GM12873 (cell line): Measurements from ENCODE around the gene CSRNP2.

Experiments
- TF ChIP-seq, protein P1 (sequence below): IDR thresholded peaks from 2 replicates; pipeline ENCODE4 v1.5.1; 2012; ENCODE audit warnings: low read depth, mild to moderate bottlenecking, moderate library complexity, low read length, control low read depth; ENCODE audit not compliant: insufficient read depth; ENCODE audit errors: missing control alignments

CSRNP2 gene

DNA sequence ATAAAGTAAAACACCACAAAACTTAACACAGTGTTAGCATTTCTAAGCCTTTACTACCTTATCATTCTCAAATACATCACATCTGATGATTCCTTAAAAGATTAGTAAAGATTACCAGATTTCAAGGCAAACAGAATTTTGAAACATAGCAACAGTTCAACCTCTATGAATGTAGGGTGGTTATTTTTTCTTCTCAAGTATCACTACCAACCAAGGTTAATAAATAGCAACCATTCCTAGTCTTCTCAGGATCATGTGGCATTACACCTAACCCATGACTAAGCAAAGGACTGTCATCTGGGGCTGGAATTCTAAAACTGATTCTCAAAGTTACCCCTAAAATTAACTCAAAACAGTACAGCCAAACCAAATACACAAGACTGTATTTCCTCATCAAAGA, 39.4 kb upstream of the CSRNP2 start:
- TF ChIP-seq, protein P1, sequence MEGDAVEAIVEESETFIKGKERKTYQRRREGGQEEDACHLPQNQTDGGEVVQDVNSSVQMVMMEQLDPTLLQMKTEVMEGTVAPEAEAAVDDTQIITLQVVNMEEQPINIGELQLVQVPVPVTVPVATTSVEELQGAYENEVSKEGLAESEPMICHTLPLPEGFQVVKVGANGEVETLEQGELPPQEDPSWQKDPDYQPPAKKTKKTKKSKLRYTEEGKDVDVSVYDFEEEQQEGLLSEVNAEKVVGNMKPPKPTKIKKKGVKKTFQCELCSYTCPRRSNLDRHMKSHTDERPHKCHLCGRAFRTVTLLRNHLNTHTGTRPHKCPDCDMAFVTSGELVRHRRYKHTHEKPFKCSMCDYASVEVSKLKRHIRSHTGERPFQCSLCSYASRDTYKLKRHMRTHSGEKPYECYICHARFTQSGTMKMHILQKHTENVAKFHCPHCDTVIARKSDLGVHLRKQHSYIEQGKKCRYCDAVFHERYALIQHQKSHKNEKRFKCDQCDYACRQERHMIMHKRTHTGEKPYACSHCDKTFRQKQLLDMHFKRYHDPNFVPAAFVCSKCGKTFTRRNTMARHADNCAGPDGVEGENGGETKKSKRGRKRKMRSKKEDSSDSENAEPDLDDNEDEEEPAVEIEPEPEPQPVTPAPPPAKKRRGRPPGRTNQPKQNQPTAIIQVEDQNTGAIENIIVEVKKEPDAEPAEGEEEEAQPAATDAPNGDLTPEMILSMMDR, result no peak

DNA sequence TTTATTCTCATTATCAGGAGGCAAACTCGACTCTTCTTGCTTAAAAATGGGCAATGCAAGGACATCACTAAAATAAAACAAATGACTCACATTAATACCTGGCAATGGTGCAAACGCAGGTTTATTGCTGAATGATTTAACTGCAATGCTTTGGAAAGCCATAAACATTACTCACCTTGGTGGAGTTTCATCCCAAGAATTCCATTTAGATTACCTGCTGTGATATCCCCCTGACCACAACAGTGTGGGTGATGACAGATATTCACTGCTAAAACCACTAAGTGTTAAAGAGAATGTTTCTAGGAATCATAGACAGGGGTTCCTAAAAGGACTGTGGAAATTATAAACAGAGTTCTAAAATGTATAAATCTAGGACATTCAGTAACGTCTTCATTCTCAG, 35.3 kb upstream of the CSRNP2 start:
- TF ChIP-seq, protein P1, result no peak

DNA sequence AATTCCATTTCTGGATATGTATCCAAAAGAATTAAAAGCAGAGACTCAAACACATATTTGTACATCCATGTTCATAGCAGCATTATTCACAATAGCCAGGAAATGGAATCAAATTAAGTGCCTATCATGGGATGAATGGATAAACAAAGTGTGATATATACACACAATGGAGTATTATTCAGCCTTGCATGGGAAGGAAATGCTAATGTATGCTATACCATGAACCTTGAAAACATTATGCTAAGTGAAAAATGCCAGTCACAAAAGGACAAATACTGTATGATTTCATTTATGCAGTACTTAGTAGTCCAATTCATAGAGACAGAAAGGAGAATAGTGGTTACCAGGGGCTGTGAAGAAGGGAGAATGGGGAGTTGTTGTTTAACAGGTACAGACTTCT, 32.1 kb upstream of the CSRNP2 start:
- TF ChIP-seq, protein P1, result no peak

DNA sequence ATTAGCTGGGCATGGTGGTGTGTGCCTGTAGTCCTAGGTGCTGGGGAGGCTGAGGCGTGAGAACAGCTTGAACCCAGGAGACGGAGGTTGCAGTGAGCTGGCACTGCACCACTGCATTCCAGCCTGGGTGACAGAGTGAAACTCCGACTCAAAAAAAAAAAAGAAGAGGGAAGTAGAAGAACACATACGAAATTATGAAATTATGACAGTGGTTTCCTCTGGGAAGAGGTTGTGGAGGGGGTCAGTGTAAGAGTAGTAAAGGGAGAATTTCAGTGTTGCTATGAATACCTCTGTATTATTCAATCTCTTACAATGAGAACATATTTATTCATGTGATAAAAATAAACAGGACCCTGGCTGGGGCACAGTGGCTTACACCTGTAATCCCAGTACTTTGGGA, 24.7 kb upstream of the CSRNP2 start:
- TF ChIP-seq, protein P1, result no peak

DNA sequence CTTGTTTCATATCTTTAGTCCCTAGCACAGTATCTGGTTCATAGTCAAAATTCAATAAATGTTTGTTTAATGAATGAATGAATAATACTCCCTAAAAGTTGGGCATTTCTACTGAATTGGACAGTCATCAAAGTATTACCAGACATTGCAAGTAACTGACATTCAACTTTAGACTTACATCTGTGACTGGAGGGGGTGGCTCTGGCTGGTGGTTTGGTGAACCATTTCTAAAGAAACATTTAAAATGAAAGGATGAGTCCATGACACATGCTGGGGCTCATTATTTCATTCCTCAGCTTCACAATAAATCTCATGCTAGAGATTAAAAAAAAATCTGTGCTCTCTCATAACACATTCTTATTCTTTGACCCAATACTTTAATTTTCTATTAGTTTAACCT, 20.6 kb upstream of the CSRNP2 start:
- TF ChIP-seq, protein P1, result no peak

DNA sequence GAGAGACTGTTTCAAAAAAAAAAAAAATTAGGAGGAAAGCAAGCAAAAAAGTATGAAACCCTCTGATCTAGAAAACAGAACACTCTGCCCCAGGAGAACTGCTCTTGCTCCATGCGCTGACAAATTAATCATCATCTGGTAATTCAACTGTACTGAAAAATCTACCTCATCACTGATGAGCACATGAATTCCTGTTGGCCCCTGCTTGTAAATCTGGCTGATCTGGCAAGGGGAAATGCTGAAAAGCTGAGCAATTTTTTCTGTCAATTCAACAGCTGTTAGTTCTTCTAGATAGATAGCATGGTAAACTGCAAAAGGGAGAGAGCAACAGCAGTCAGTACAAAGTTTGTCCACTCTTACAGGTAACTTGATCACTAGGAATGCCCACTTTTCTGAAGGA, 15.2 kb upstream of the CSRNP2 start:
- TF ChIP-seq, protein P1, result no peak

DNA sequence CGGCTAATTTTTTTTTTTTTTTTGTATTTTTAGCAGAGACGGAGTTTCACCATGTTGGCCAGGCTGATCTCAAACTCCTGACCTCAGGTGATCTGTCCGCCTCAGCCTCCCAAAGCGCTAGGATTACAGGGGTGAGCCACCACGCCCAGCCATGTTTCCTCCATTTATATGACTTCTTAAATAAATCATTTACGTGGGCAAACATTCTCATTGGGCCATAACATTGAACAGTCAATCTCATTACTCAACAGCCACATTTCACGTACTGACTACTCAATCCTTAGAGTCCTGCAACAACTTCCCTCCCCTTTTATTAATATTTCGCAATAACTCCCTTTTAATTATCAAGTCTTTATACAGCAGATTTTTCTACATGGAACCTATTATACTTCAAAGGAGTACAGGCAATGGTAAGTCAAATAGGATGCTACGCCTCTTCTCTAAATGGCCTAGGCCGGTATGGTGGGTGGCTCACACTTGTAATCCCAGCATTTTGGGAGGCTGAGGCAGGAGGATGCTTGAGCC, 7.4 kb upstream of the CSRNP2 start:
- TF ChIP-seq, protein P1, result no peak
